NOMO-1 treated with dmso at 0.1 percent for 144 hours (cell line): ENCODE measurements around the gene DAPK2.

ENCODE experiments used
- DNase-seq: peaks from one replicate; lab custom pipeline; 2025; ENCODE audit not compliant: unreplicated experiment; lab: John Stamatoyannopoulos, UW

DAPK2 gene

DNA sequence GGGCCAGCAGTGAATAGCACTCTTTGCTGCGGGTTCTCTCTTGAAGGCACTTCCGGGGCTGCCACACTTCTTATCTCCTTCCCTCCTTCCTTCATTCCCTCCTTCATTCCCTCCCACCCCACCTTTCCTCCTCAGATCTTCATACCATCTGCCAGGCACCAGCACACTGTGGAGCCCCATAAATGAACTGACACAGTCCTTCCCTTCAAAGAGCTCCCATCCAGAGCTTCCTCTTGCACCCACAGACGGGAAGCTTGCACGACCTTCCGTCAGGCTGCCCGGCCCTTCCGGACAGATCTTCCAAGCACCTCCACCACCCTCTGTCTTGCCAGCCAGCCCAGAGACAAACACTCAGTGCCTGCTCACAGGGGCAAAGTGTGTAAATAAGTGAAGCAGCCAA, 147.1 kb downstream of the DAPK2 start:
- no peak for DNase-seq

DNA sequence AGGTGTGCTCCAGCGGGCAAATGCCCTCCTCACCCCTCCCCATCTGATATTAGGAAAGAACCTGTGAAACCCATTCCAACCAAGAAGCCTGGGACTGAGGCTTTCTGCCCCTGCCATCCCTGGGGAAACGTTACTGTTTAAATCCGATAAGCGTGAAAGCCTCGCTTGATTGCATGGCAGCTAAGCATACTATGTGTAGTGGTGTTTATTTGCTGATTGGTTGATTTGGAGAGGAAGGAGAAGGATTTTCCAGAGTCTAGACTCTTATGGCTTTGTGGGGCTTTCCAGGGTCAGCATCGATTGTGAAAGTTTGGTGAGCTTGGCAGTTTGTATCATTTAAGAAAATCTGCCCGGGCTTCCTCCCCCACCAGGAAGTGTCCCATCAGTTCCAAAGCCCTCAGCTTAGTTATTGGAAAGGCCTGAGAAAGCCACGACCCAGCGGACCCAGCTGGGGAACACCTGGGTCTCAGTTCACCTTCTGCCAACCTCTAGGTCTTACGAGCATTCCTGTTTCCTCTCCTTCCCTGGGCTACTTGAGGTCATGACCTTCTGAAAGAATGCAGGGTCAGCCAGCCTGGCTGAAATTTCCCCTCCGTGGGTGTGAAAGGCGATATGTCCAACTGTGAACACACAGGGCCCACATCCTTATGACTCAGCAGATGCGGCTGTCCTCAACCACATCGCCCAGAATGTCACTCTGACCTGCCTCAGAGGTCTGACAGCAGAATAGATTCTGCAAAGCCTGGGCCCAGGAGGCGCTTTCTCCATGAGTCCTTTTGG, 149.8 kb downstream of the DAPK2 start:
- DNase-seq = no peak

DNA sequence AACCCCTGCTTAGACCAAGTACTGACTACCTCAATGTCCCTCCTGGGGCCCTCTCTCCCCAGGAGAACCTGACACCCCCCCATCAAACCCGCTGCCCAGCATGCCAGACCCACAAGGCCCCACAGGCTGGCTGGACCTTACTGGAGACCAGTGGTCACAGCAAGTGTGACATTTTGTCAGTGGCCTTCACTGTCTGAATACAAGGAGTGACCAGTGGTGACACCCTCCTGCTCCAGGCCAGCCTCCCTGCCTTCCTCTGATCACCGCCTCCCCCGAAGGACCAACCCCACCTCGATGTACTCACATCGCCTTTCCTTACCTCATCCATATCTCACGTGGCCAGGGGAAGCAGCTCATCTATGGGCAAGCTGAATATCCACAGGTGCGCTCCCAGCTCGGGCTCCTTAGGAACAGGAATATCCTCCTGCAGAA, 150.5 kb downstream of the DAPK2 start:
- no peak for DNase-seq

DNA sequence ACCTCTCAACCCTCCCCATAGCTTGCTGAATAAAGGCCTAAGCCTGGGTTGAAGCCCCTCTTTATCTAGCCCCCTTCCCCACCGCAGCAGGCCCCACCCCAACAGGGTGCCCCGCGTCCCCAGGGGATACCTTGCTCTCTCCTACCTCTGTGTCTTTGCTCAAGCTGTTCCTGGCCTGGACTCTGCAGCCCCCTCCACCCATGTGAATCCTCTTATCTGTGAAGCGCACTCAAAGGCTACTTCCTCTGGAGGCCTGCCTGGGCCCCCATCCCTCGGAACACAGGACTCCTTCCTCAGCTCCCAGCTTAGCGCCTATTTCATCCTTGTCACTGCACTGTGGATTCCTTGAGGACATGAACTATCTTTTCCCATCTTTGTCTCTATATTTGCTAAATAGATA, 151.1 kb downstream of the DAPK2 start:
- no peak for DNase-seq

DNA sequence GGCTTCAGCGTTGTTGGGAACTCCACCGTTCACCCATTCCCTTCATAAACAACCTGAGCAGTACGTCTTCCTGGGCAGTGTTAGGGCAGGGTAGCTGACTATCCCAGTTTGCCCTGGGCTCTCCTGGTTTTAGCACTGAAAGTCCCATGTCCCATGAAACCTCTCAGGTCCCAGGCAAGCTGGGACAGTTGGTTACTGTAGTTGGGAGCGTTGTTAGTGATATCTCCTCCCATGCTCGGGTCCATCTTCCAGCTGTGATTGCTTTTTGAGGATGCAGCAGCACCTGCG, 151.7 kb downstream of the DAPK2 start:
- DNase-seq = no peak

DNA sequence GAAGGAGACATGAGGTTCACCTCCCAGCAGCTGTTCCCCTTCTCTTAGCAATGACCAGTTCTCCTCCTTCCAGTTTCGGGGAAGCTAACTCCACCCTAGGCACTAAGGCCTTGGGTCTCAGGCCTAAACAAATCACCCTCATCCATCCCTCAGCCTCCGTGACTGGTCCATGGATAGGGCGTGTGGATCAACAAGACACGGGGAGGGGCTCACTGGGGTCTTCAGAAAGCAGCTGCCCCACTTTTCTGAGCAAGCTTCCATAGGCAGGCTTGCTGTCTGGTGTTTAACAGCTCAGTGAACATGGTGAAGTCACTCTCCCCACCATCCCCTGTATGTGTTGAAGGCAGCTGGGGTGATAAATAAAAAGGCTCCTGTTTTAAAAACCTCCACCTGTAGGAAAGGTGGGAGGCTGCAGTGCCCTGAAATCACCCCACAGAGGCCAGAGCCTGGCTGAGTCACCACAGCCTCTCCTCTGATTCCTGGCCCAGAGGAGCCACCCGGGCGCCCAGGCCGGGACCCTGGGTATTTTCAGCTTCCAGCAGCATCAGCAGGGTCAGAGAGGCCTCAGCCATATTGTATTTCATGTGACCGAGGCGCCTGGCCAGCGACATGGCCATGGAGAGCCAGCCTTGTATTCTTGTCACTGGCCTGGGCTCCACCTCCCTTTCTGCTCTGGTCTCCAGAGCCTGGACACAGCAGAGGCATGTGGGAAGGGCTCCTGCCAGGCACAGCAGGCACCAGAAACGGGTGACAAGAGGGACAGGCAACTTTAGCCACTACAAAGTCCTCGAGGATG, 152.2 kb downstream of the DAPK2 start:
- no peak for DNase-seq

DNA sequence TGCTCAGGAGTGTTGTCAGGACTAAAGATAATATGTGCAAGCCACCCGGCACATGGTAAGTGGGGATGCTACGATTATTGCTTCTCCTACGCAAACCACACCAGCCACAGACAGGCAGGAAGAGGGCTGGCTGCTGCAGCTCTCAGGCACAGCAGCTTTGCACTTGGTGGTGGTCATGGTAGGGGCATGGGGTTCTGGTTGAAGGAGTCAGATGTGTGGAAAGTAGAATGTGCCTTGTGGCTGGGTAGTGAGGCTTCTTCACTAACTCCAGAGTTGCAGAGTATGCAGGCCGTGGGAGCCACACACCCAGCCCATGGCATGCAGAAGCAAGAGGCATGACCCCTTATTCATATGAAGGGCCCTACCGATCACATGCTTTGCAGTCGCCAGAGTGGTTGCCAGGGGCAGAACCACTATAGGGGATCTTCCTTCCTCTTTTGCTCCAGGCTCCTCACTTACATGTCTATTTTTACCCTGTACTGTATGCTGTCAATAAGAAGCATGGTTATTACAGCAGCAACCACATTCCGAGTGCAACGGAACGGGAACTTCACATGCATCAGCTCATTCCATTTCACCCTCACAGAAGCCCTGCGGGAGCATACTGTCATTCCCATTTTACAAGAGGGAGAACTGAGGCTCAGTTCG, 153.4 kb downstream of the DAPK2 start:
- DNase-seq = peak; percentile 83

DNA sequence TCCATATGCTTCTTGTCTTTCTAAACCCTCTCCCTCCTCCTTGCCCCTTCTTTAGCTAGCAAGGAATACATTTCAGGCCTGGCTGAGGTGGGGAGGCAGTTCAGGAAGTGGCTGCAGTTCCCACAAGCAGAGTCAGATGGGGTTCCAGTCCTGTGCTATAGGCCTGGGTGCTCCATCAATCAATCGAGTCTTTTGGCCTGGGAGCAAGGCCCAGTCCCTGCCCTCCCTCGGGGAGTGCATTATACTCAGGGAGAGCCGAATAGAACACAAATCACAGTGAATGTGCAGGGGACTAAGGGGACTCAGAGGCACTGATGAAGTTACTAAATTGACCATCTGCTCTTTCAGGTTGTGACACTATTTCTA, 154.5 kb downstream of the DAPK2 start:
- DNase-seq = no peak

DNA sequence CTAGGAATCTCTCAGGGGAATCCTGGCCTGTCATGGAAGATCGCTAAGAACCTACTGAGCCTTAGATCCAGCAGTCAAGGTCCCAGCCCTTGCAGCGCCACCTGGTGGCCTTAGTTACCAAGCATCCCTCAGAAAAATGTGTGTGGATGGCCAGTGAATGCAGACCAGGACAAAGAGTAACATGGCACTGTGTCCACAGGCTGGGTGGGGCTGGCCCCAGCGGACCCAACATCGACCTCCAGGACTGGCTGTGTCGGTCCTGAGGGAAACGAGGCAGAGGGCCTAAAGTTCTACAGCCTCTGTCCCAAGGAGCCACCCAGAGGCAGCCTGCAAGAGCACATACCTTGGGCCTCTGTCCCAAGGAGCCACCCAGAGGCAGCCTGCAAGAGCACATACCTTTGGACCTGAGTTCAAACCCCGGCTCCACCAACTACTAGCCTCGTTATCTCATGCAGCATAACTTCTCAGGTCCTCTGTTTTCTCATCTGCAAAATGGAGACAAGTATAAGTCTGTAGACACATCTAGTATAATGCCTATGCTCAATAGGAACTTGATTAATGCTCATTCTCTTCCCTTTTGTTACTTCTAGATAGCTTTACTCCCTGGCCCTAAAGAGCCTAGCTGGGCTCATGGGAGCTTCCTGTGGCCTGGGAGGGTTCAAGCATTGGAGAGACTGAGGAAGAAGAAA, 155.1 kb downstream of the DAPK2 start:
- peak; percentile 33 for DNase-seq

DNA sequence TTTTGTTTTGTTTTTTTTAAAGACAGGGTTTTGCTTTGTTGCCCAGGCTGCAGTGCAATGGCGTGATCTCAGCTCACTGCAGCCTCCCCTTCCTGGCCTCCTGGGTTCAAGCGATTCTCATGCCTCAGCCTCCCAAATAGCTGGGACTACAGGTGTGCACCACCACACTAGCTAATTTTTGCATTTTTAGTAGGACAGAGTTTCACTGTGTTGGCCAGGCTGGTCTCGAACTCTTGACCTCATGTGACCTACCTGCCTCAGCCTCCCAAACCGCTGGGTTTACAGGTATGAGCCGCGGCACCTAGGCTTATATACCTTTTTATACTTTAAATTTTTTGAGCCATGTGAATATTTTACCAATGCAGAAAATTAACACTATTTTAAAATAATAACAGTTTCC, 155.7 kb downstream of the DAPK2 start:
- DNase-seq = no peak

DNA sequence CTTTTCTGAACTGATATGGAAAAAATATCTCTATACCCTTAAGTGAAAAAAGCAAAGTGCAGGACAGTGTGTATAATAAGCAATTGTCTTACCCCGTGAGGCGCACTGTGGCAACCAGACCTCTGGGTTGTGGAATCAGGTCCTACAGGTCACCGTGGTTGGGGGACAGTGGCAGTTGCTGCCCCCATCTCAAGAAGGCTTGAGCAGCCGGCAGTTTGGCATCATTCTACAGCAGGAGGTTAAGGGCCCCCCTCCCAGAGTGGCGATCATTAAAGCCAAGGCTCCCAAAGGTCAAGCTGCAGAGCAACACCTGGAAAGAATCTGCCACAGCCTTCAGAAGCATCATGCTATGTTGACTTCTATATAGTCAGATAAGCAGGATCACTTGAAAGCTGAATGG, 156.5 kb downstream of the DAPK2 start:
- no peak for DNase-seq

DNA sequence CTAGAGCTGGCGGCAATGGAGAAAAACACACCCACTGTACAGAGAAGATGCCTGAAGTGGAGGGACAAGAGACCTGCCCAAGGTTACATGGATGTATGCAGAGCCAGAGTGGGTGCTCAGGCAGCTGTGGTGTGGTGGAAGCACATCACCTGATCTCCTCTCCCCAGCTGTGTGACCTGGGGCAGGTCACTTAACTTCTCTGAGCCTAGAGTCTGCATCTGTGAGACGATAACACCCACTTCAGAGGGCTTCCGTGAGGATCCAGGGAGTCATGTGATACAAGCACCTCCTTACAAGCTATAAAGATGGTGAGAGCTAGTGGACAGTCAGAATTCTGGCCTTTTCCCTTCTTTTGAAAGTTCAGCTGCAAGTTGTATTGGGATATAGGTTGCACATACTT, 157.5 kb downstream of the DAPK2 start:
- no peak for DNase-seq

DNA sequence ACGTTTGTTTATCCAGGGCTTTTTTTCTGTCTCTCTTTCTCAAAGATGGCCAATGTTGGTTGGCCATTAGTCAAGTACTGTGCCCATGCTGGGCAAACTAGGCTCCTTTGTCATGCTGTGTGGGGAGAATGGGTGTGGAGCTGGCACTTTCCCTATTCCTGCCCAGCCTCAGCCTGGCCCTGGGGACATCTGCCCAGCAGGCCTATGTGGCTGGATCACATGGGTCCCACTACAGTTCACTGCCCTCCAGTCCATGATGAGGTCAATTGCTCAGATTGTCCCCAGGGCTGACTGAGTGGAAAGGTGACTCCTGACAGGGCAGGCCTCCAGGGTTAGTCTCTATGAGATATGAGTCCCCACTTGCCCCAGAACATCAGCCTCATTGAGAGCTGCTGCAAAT, 158.1 kb downstream of the DAPK2 start:
- DNase-seq = no peak

DNA sequence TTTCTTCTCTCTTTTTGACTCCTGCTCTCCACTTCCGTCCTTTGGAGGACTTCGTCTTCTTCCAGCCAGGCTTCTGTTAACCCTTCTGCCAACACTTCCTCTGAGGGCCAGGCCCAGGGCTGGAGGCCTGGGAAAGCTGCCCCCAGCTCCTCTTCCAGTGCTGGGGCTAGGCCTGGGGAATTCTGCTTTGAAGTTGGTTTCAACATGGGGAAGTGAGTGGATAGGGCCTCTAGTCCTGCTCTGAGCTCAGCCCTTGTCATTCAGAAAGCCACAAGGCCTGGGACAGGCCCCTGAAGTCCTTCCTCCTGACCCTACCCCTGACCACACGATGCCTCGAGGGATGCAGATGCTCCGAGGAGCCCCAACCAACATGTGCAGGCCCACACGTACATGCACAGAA, 158.7 kb downstream of the DAPK2 start:
- DNase-seq = peak; percentile 32

DNA sequence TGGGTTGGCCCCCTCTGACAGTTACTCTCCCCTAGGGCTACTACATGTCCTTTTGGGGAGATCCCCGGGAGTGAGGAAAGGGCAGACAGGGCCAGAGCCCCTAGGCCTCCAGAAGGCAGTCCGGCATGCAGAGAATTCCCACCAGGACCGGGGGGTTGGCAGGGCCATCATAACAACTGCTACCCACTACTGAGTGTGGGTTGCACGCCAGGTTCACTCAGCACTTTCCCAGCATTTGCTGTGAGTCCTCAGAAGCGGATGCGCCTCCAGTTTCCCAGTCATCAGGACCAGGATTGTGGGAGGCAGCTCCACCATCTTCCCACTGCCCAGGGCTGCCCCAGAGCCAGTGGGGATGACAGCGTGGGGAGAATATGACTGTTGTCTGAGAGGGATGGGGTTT, 161.3 kb downstream of the DAPK2 start:
- no peak for DNase-seq

DNA sequence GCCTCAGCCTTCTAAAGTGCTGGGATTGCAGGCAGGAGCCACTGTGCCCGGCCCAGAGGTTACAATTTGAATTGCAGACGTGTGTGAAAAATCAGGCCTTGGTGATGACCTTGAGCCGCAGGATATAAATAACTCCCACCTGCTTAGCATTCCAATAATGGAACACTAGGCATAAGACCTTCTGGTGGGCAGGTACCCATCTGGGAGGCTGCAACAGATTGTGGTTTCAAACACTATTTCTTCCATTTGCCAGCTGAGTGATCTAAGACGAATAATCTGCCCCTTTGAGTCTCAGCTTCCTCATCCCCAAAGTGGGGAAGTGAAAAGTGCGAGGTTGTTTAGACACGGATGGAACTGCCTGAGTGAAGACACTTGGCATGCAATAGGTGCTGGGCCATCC, 164.9 kb downstream of the DAPK2 start:
- DNase-seq = peak; percentile 30

DNA sequence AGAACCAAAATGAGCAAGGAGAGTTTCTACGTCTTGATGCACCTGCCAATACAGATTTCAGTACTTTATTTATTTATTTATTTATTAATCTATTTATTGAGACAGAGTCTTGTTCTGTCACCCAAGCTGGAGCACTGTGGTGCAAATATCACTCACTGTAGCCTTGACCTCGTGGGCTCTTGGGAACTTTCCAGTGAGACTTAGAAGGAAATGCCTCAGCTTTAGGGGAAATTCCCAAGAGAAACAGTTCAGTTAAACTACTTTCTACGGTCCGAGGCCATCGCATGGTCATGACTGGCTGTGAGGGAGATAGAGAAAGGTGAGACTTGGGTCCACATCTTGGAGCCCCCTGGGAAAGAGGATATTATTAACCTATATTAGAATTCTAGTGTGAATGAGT, 165.5 kb downstream of the DAPK2 start:
- DNase-seq = no peak

DNA sequence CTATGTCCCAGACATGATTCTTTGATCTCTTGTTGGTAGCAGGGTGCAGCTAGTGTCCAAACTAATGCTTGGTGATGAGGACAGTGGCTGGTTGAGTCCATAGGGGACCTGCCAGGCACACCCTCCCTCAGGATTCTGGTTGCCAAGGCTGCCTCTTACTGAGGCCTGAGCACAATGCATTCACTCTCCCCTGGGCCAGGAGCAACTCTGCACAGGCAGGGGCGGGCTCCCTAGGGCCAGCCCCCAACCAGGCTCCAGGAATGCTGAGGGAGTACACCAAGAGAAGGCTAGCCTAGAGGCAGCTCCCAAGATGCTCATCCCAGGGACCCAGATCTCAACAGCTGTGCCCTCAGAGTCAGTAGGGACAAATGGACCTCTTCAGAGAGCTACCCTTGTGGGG, 166.3 kb downstream of the DAPK2 start:
- DNase-seq = no peak

DNA sequence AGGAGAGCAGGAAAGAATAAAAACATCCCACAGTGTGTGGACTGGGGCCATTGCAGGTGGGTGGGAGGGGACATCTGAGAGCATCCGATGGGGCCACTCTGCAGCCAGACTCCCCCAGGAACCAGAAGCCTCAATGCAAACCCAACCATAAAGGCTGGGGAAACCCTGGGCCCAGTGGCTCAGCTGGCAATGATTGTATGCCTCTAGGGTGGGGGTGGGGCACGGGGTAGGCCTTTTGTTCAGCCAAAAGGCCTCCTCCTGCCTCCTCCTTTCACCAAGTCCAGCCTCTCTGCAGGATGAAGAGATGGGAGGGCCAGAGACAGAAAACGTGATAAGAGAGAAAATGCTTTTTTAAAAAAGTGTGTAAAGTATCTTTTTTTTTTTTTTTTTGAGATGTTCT, 167.1 kb downstream of the DAPK2 start:
- no peak for DNase-seq

DNA sequence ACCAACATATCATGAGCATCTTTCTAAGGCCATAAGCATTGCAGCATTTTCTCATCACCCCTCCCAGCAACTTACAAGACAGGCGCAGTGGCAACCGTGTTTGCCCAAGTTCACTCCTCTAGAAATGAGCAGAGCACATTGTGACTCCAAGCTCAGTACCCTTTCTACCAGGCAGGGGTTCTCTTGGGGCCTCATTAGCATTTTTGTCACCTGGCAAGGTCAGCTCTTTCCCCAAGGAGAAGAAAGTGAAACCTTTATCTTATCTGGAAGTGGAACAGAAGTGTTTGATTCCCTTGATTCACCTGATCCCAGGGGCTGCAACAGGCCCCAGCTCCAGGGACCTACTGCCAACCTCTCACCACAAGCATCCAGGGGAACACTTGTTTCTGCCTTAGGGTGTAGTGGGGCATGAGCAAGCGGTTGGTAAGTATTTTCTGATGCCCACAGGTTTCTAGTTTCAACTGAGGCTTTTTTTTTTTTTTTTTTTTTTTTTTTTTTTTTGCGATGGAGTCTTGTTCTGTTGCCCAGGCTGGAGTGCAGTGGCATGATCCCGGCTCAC, 168.5 kb downstream of the DAPK2 start:
- no peak for DNase-seq

DNA sequence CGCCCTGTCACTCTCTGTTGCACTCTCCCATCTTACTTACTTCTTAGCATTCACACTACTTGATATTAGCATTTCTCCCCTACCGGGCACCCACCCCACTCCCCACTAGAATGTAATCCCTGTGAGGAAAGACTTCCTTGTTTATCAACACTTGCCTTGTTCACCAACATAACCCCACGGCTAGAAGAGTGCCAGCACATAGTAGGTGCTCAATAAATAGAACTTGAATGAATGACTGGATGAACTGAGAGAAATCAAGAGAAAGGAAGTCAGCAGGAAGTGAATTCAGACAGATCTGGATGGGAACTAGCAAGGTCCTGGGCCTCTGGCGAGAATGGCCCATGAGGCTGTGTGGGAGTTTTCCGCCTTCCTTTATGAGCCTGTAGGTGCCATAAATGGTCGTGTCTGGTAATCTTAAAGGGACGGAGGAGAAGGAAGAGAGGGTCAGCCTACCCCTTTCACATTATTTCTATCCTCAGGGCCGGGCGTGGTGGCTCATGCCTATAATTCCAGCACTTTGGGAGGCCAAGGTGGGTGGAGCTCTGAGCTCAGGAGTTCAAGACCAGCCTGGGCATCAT, 170.1 kb downstream of the DAPK2 start:
- DNase-seq = no peak
